ENCODE results near the gene SFXN5.

- TF ChIP-seq YY1 (tag by site-specific recombination; IDR thresholded peaks at IDR 0.05) (no peak), ZNF544 (tag by site-specific recombination; IDR thresholded peaks at IDR 0.05) (no peak), CTCF (tag by site-specific recombination; IDR thresholded peaks at IDR 0.05) (no peak), ZNF169 (tag by site-specific recombination; IDR thresholded peaks at IDR 0.05) (no peak), ZNF48 (tag by site-specific recombination; IDR thresholded peaks at IDR 0.05) (no peak), ZFP37 (tag by site-specific recombination; IDR thresholded peaks at IDR 0.05) (no peak), ZBTB48 (tag by site-specific recombination; IDR thresholded peaks at IDR 0.05) (no peak), PRDM1 (tag by site-specific recombination; IDR thresholded peaks at IDR 0.05) (no peak), TRIM28 (IDR thresholded peaks at IDR 0.05; ENCODE audit: borderline replicate concordance, low read length) (no peak)
Measured at GRCh38 chr2:72937356-72937669, 134.2 kb downstream of the SFXN5 start.

All from HEK293 (cell line).